Measurements from ENCODE around the gene WDR7.

DNA sequence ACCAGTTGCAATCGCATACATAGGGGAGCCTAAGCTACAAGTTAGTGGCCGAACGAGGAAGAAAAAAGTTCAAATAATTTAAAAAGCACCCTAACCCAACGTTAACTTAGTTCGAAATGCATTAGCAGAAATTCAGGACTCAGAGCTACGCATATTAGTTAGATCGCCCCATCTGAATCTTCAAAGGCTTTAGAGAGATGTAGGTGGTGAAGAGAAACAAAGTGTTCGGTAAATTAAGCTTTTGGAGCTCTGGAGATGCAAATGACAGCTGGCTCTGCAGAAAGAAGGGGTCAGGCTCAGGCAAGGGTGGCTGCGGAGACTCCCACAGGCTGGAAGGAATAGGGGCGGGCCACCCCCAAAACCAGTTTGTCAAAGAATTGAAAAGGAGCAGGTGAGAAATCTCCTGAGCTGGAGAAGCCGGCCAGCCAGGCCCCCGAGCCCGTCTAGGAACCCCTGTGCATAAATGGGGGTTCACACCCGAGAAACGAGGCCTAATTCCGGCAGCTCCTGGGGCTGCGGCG is 13.4 kb upstream of the WDR7 start:
- TF ChIP-seq, protein P1, sequence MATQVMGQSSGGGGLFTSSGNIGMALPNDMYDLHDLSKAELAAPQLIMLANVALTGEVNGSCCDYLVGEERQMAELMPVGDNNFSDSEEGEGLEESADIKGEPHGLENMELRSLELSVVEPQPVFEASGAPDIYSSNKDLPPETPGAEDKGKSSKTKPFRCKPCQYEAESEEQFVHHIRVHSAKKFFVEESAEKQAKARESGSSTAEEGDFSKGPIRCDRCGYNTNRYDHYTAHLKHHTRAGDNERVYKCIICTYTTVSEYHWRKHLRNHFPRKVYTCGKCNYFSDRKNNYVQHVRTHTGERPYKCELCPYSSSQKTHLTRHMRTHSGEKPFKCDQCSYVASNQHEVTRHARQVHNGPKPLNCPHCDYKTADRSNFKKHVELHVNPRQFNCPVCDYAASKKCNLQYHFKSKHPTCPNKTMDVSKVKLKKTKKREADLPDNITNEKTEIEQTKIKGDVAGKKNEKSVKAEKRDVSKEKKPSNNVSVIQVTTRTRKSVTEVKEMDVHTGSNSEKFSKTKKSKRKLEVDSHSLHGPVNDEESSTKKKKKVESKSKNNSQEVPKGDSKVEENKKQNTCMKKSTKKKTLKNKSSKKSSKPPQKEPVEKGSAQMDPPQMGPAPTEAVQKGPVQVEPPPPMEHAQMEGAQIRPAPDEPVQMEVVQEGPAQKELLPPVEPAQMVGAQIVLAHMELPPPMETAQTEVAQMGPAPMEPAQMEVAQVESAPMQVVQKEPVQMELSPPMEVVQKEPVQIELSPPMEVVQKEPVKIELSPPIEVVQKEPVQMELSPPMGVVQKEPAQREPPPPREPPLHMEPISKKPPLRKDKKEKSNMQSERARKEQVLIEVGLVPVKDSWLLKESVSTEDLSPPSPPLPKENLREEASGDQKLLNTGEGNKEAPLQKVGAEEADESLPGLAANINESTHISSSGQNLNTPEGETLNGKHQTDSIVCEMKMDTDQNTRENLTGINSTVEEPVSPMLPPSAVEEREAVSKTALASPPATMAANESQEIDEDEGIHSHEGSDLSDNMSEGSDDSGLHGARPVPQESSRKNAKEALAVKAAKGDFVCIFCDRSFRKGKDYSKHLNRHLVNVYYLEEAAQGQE (IDR thresholded peaks at IDR 0.05; ENCODE audit: low read depth): no peak
- TF ChIP-seq TAF1 (IDR thresholded peaks at IDR 0.05; ENCODE audit: low read depth) (no peak; the same call in 1 of the 2 replicates), RAD21 (IDR thresholded peaks at IDR 0.05; ENCODE audit: low read depth) (no peak), NFIC (IDR thresholded peaks at IDR 0.05) (no peak)
